ENCODE measurements around the gene STON1.

DNA sequence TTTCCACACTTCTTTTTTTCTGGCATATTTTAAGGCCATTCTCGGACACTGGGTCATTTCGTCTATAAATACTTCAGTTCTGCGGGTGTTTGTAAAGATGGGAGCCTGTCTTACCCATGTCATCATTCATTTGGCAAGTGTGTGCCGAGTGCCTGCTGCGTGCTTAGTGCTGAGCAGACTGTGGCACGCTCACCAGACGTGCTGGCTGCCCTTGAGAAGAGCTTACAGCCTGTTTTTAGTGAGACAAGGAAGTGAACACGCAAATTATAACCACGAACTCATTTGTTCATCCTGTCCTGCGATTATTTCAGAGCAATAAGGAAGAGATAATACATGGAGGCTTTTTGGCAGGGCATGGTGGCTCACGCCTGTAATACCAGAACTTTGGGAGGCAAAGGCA lies 10.4 kb upstream of the STON1 start:
- TF ChIP-seq, protein P1, sequence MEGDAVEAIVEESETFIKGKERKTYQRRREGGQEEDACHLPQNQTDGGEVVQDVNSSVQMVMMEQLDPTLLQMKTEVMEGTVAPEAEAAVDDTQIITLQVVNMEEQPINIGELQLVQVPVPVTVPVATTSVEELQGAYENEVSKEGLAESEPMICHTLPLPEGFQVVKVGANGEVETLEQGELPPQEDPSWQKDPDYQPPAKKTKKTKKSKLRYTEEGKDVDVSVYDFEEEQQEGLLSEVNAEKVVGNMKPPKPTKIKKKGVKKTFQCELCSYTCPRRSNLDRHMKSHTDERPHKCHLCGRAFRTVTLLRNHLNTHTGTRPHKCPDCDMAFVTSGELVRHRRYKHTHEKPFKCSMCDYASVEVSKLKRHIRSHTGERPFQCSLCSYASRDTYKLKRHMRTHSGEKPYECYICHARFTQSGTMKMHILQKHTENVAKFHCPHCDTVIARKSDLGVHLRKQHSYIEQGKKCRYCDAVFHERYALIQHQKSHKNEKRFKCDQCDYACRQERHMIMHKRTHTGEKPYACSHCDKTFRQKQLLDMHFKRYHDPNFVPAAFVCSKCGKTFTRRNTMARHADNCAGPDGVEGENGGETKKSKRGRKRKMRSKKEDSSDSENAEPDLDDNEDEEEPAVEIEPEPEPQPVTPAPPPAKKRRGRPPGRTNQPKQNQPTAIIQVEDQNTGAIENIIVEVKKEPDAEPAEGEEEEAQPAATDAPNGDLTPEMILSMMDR (conservative IDR thresholded peaks at IDR 0.05 in 1 of 2, IDR thresholded peaks at IDR 0.05 in 1 of 2; ENCODE audit: extremely low read depth in 1 of 2, insufficient read depth in 1 of 2, low read depth in 1 of 2, low read length in 2 of 2), result no peak
- no peak for TF ChIP-seq EZH2 (IDR thresholded peaks at IDR 0.05; ENCODE audit: borderline replicate concordance, low read length)

Data from mammary epithelial cell (primary cell).